ENCODE measurements around the gene OPHN1. TPM values are rescaled to one million over a fixed set of nuclear protein-coding genes. Genes with fewer than 3 reads are reported as not detected.

OPHN1 gene
- total RNA-seq, 1 donor from 2014 or later: 10.7 TPM

DNA sequence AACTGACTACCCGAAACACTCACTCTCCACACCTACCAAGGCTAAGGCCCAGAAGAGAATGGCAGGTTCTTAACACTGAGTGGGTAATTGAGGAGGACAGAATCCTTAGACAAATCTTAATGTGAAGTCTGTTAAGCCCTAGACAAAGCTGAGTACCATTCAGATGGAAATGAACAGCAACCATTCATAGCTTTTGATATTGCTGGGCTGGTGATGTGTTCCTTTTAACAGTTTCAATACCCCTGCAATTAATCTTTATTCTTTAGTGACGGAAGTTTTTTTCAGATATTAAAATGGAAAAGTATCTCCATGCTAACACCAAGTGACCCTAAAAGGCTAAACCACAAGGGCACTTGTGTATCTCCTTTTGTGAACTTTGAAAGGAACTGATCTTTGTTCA is 334.9 kb downstream of the OPHN1 start:
- peaks cover 4% of the 10 kb centered on the region for H3K36me3 ChIP-seq
- no peaks in the 10 kb centered on the region for H3K27me3 ChIP-seq (ENCODE audit: low read depth)
- no peak overlapping the region for H3K27ac ChIP-seq
- no peaks in the 10 kb centered on the region for H3K9me3 ChIP-seq
- H3K4me3 ChIP-seq: no peak overlapping the region
- TF ChIP-seq CTCF (IDR thresholded peaks at IDR 0.05): no peak
- intact Hi-C loops (cut with DNase I): no loop called here
- ATAC-seq (no peak), DNase-seq (no peak)
- H3K4me1 ChIP-seq: no peaks in the 10 kb centered on the region

DNA sequence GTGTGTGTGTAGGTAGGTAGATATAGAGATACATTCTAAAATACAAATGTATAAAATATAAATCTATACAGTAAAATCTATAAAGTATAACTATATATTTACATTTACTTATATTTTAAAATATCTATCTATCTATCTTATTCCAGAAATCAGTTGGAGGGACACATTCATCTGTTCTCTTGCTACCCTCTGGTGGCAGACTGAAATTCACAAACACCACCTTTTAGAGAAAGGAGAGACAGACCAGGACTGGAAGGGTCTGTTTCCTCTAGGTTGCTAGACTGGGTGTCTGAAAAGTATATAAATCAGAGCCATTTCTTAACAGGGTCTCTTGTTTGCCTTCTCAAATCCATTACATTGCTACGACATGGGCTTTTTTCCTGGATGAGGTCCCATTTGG is 343.0 kb downstream of the OPHN1 start:
- H3K27me3 ChIP-seq (ENCODE audit: low read depth): no peaks in the 10 kb centered on the region
- DNase-seq (no peak), ATAC-seq (no peak)
- no peak overlapping the region for H3K27ac ChIP-seq
- no peaks in the 10 kb centered on the region for H3K9me3 ChIP-seq
- H3K36me3 ChIP-seq: no peaks in the 10 kb centered on the region
- no peaks in the 10 kb centered on the region for H3K4me1 ChIP-seq
- no peak for TF ChIP-seq CTCF (IDR thresholded peaks at IDR 0.05)
- H3K4me3 ChIP-seq: no peak overlapping the region
- intact Hi-C loops (cut with DNase I): no loop called here

DNA sequence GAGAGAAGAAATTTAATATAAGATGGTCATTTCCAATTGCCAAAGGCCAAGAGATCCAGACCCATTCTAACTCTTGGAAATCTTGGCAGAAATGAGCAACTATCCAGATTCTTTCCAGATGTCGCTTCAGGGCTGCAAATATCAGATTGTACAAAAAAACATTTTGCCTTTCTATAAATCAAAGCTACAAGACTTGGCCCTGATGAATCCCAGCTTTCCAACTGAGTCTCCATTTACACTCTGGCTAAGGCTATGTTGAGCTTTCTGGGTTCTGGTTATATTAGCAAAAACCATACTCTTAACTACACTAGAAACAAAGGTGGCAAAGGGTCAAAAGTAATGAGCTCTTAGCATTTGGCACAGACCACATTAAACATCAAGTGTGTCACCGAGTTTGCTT is 345.8 kb downstream of the OPHN1 start:
- Histone ChIP-seq H3K27ac (no peak overlapping the region), H3K27me3 (ENCODE audit: low read depth) (no peaks in the 10 kb centered on the region), H3K9me3 (no peaks in the 10 kb centered on the region), H3K36me3 (no peaks in the 10 kb centered on the region), H3K4me1 (no peaks in the 10 kb centered on the region), H3K4me3 (no peak overlapping the region)
- intact Hi-C loops (cut with DNase I): no loop called here
- TF ChIP-seq CTCF (IDR thresholded peaks at IDR 0.05): no peak
- ATAC-seq (no peak), DNase-seq (no peak)

DNA sequence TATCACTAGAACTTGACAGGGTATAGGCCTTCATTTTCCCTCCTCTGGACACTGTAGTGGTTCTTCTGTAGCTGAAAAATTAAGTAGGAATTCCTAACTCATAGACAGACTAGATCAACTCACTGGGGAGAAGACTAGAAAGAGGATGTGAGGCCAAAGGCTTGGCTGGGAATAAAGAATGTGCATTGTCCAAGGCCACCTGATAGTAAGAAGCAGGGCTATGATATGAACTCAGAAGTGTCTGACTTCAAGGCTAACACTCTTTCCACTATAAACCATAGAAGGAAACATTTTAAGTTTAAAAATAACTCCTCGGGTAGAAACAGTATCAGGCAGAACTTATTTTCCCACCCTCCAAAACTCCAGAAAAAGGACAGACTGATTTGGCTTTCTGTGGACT is 346.6 kb downstream of the OPHN1 start:
- no peak for ATAC-seq

GRCh38 chrX:68084765-68085164 is 348.5 kb downstream of the OPHN1 start:
- no peak for DNase-seq
- TF ChIP-seq CTCF (IDR thresholded peaks at IDR 0.05): no peak
- Histone ChIP-seq H3K36me3 (no peaks in the 10 kb centered on the region), H3K27me3 (ENCODE audit: low read depth) (no peaks in the 10 kb centered on the region), H3K4me1 (no peaks in the 10 kb centered on the region), H3K9me3 (no peaks in the 10 kb centered on the region), H3K27ac (no peak overlapping the region), H3K4me3 (no peak overlapping the region)
- no peak for ATAC-seq
- intact Hi-C loops (cut with DNase I): no loop called here

More for the DNA sequence above, 346.6 kb downstream of the OPHN1 start:
- H3K9me3 ChIP-seq: no peaks in the 10 kb centered on the region
- H3K36me3 ChIP-seq: no peaks in the 10 kb centered on the region
- intact Hi-C loops (cut with DNase I): no loop called here
- H3K4me3 ChIP-seq: no peak overlapping the region
- DNase-seq: no peak
- H3K27me3 ChIP-seq (ENCODE audit: low read depth): no peaks in the 10 kb centered on the region
- no peak for TF ChIP-seq CTCF (IDR thresholded peaks at IDR 0.05)
- no peaks in the 10 kb centered on the region for H3K4me1 ChIP-seq
- H3K27ac ChIP-seq: no peak overlapping the region

DNA sequence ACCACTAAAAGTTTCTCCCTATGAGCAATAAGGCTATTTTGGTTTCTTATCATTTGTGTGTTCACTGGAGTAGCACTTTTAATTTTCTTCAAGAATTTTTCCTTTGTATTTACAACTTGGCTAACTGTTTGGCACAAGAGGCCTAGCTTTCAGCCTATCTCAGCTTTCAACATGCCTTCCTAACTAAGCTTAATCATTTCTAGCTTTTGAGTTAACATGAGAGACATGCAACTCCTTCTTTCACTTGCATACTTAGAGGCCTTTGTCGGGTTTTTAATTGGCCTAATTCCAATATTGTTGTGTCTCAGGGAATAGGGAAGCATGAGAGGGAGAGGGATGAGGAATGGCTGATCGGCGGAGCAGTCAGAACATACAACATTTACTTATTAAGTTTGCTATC is 349.8 kb downstream of the OPHN1 start:
- no peak for DNase-seq

More for the DNA sequence above, 349.8 kb downstream of the OPHN1 start:
- no peaks in the 10 kb centered on the region for H3K9me3 ChIP-seq
- H3K4me1 ChIP-seq: no peaks in the 10 kb centered on the region
- intact Hi-C loops (cut with DNase I): no loop called here
- no peak for ATAC-seq
- H3K27ac ChIP-seq: no peak overlapping the region
- H3K27me3 ChIP-seq (ENCODE audit: low read depth): no peaks in the 10 kb centered on the region
- TF ChIP-seq CTCF (IDR thresholded peaks at IDR 0.05): no peak
- no peak overlapping the region for H3K4me3 ChIP-seq
- no peaks in the 10 kb centered on the region for H3K36me3 ChIP-seq

Measured in lower lobe of right lung (tissue), 2 donors.